Testis (tissue), 3 donors: Measurements from ENCODE around the gene SIN3A. TPM values are rescaled to one million over a fixed set of nuclear protein-coding genes. Genes with fewer than 3 reads are reported as not detected.
"Not testable (repeated sequence)": the region's sequence is repeated elsewhere in the genome, so short reads cannot be mapped to it uniquely, and the experiment has no call there.

Experiments used
- DNase-seq: peaks from one replicate; pipeline ENCODE4 v3.0.0-alpha.2; 2019
- H3K27ac ChIP-seq, 2 donors: fragments of 200-600 bp; sonication (generic); one replicate each; pipeline ENCODE4 v1.5.1; 2019
- H3K27me3 ChIP-seq: fragments of 200-600 bp; sonication (generic); one replicate; pipeline ENCODE4 v1.5.1; 2019
- H3K36me3 ChIP-seq: fragments of 200-600 bp; sonication (generic); one replicate; pipeline ENCODE4 v1.5.1; 2017; ENCODE audit warnings: low read depth; ENCODE audit errors: missing control alignments
- H3K4me1 ChIP-seq: fragments of 200-600 bp; sonication (generic); one replicate; pipeline ENCODE4 v1.5.1; 2019
- H3K4me3 ChIP-seq, 2 donors: fragments of 200-600 bp; sonication (generic); one replicate each; pipeline ENCODE4 v1.5.1; 2017 to 2019
- H3K9me3 ChIP-seq: fragments of 200-600 bp; sonication (generic); one replicate; pipeline ENCODE4 v1.5.1; 2017
- POLR2A ChIP-seq: fragments of 450-650 bp; IDR thresholded peaks from one replicate; pipeline ENCODE4 v1.6.1; 2017; ENCODE audit warnings: antibody characterized with exemption, mild to moderate bottlenecking, moderate library complexity
- WGBS, 2 donors: methylation state at CpG; one replicate each; pipeline ENCODE4 v1.1.5; 2018; 5-methylcytosine and 5-hydroxymethylcytosine counted together
- intact Hi-C: fragments of 100-400 bp; cut with DNase I; formaldehyde crosslinking; loops from one replicate; pipeline ENCODE4 v1.15.1; 2023; ENCODE audit warnings: low total_unique reads
- polyA plus RNA-seq: library from polyadenylated mRNA; stranded (reverse); fragments of 350-450 nt; fragmentation: Illumina TruSeq; extraction: RNeasy Lipid Tissue Mini Kit (QIAGEN cat#74804); gene quantifications from one replicate; pipeline ENCODE4 v1.2.3, GENCODE V29; 2014; ENCODE audit warnings: low read depth, low replicate concordance; ENCODE audit not compliant: insufficient read depth
- total RNA-seq, 2 donors: library from RNA; depleted of rRNA; stranded (reverse); fragments of >200 nt; gene quantifications; one replicate each; pipeline ENCODE4 v1.2.3, GENCODE V29; 2016
- TF ChIP-seq, protein P1 (sequence below), 3 experiments: fragments of 450-650 bp in 2 of 3; fragments of 200-600 bp in 1 of 3; sonication (generic) in 1 of 3; IDR thresholded peaks; one replicate each; pipeline ENCODE4 v1.5.1; 2016 to 2019; ENCODE audit warnings: antibody characterized with exemption in 3 of 3, mild to moderate bottlenecking in 2 of 3, moderate library complexity in 1 of 3

SIN3A gene
- total and polyA plus RNA-seq, 3 donors from 2014 or later = 65.9 to 100 (median 95.0) TPM

DNA sequence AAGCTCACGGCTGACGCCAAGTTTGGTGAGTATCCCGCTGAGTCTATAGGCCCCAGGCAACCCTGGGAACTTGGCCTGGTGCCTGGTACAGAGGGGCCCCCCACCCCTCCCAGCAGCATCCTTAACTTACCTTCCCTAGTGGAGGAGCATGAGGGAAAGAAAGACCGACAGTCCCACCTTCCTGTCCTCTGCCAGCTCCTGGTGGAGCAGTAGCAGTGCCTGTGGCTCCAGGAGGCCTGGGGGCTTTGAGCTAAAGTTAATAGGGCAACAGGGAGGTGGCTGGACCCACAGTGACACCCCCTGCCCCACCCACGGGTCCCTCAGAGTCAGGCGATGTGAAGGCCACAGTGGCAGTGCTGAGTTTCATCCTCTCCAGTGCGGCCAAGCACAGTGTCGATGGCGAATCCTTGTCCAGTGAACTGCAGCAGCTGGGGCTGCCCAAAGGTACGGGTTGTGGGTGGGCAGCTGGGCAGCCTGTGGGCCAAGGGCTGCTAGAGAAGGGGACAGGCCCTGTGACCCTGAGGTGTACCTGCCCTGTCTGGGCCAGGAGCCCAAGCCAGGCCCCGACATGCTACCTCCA lies 112.7 kb downstream of the SIN3A start:
- DNase-seq = no peak

DNA sequence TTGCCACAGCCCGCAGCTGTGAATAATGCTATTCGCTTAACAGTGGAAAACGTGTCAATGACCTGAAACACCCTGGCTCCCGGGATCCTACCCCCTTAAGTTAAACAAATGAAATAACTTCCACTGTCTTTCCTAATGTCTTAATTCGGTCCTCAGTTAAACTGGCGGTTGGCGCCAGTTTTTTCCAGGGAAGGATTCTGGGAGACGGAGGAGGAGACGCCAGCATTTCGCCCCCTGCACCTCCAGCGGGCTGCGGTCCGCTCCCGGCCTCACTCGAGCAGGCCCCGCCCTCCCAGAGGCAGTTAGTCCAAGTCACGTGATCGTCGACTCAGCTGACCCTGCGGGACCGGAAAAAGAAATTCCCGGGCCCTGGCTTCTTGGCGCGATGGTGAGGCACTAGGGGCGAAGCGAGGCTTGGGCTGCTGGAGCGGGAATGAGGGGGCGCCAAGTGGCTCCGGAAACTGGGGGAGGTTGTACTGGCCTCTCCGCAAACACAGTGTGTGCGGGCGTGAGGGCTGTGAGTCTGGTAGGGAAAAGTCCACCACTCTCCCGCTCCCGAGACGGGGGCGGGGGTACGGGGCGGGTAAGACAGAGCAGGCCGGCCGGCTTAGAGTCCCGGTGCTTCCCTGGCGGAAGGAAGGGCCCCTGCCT lies 115.7 kb downstream of the SIN3A start, which contains the start of gene COMMD4:
COMMD4 (plus strand) TSS at position 359 of the 651 bp plus-strand sequence; CDS start at position 386, 27 bp downstream.
- no peaks in the 10 kb centered on the region for H3K27me3 ChIP-seq
- WGBS, 2 donors = 0 to 1% methylated on average over 32 to 42 of the region's 42 CpGs
- H3K27ac ChIP-seq = peak within 1 kb of the TSS; percentile 14 to 72
- no peak for TF ChIP-seq POLR2A
- TF ChIP-seq, protein P1, sequence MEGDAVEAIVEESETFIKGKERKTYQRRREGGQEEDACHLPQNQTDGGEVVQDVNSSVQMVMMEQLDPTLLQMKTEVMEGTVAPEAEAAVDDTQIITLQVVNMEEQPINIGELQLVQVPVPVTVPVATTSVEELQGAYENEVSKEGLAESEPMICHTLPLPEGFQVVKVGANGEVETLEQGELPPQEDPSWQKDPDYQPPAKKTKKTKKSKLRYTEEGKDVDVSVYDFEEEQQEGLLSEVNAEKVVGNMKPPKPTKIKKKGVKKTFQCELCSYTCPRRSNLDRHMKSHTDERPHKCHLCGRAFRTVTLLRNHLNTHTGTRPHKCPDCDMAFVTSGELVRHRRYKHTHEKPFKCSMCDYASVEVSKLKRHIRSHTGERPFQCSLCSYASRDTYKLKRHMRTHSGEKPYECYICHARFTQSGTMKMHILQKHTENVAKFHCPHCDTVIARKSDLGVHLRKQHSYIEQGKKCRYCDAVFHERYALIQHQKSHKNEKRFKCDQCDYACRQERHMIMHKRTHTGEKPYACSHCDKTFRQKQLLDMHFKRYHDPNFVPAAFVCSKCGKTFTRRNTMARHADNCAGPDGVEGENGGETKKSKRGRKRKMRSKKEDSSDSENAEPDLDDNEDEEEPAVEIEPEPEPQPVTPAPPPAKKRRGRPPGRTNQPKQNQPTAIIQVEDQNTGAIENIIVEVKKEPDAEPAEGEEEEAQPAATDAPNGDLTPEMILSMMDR (IDR thresholded peaks at IDR 0.05) = no peak
- H3K9me3 ChIP-seq = no peaks in the 10 kb centered on the region
- H3K36me3 ChIP-seq = no peaks in the 10 kb centered on the region
- peaks cover 8% of the 10 kb centered on the region for H3K4me1 ChIP-seq
- H3K4me3 ChIP-seq = peak within 1 kb of the TSS; percentile 66 to 70
- peak; percentile 98 for DNase-seq
- intact Hi-C loops = no loop called here

More for the DNA sequence above, 112.7 kb downstream of the SIN3A start:
- no peak for TF ChIP-seq POLR2A
- TF ChIP-seq, protein P1 (IDR thresholded peaks at IDR 0.05) = no peak
- Histone ChIP-seq H3K4me3 (no peak overlapping the region), H3K4me1 (peaks cover 8% of the 10 kb centered on the region), H3K36me3 (no peaks in the 10 kb centered on the region), H3K9me3 (no peaks in the 10 kb centered on the region), H3K27ac (no peak overlapping the region), H3K27me3 (no peaks in the 10 kb centered on the region)
- intact Hi-C loops = no loop called here
- 92 to 100% methylated on average over 1 to 9 of the region's 11 CpGs for WGBS, 2 donors

DNA sequence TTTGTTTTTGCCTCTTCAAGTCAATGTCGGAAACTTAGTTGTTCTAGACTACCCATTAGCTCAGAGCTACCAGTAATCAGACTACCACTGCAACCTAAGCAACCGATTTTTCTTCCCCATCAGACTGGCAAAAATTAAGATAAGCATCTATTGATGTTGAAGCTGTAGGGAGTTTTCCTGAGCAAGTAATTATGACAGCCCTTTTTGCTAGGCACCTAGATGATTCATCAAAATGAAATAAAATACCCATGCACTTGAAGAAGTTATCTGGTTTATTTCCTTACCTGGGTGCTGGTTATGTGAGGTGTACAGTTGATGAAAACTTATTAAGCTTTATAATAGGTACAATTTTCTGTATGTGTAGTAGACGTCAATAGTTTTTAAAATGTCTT lies 116.2 kb downstream of the SIN3A start:
- 26 to 28% methylated on average over 3 of the region's 3 CpGs for WGBS, 2 donors
- Histone ChIP-seq H3K27ac (peak overlapping the region in 1 of 2 donors; percentile 72), H3K9me3 (no peaks in the 10 kb centered on the region), H3K4me3 (peak overlapping the region; percentile 66 to 70), H3K36me3 (no peaks in the 10 kb centered on the region), H3K4me1 (peaks cover 8% of the 10 kb centered on the region), H3K27me3 (no peaks in the 10 kb centered on the region)
- no peak for DNase-seq
- intact Hi-C loops = no loop called here
- no peak for TF ChIP-seq POLR2A
- TF ChIP-seq, protein P1 (IDR thresholded peaks at IDR 0.05) = no peak

DNA sequence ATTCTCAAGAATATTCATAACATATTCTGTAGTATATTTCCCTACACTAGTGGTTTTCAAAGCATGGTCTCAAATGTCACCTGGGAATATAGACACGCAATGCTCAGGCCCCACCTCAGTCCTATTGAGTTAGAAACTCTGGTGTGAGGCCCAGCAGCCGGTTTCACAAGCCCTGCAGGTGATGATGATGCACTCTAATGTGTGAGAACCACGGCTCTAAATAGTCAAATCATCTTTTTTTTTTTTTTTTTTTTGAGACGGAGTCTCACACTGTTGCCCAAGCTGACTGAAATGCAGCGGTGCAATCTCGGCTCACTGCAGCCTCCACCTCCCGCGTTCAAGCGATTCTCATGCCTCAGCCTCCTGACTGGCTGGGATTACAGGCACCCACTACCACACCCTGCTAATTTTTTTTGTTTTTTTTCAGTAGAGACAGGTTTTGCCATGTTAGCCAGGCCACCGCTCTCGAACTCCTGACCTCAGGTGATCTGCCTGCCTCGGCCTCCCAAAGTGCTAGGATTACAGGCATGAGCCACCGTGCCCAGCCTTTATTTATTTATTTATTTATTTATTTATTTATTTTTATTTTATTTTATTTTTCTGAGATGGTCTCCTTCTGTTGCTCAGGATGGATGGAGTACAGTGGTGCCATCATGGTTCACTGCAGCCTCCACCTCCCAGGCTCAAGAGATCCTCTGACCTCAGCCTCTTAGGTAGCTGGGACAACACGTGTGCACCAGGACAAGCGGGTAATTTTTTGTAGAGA lies 117.7 kb downstream of the SIN3A start:
- H3K4me3 ChIP-seq, intact Hi-C loops, H3K4me1 ChIP-seq, DNase-seq, H3K9me3 ChIP-seq, H3K27ac ChIP-seq, H3K36me3 ChIP-seq, H3K27me3 ChIP-seq: not testable (repeated sequence)
- 91 to 92% methylated on average over 15 of the region's 15 CpGs for WGBS, 2 donors

DNA sequence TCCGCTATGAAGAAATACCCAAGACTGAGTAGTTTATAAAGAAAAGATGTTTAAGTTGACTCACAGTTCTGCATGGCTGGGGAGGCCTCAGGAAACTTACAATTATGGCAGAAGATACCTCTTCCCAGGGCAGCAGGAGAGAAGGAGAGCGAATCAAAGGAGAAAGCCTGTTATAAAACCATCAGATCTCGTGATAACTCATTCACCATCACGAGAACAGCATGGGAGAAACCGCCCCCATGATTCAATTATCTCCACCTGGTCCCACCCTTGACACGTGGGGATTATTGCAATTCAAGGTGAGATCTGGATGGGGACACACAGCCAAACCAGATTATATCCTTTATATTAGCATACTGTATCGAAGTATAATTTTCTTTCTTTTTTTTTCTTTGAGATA lies 119.4 kb downstream of the SIN3A start:
- H3K27me3 ChIP-seq, H3K27ac ChIP-seq, H3K4me3 ChIP-seq, intact Hi-C loops, H3K36me3 ChIP-seq, H3K4me1 ChIP-seq, DNase-seq, H3K9me3 ChIP-seq: not testable (repeated sequence)
- 69 to 74% methylated on average over 7 of the region's 7 CpGs for WGBS, 2 donors
